Measurements from ENCODE around the gene TSC2. TPM values are rescaled to one million over a fixed set of nuclear protein-coding genes. Genes with fewer than 3 reads are reported as not detected.

TSC2 gene
- total and polyA plus RNA-seq, 8 donors, result 51.0 to 172 (median 83.6) TPM

- intact Hi-C loops (cut with DNase I), result no loop called here
- Histone ChIP-seq H3K27me3 (no peaks in the 10 kb centered on the region), H3K27ac (no peak overlapping the region), H3K9me3 (no peaks in the 10 kb centered on the region), H3K36me3 (peaks cover 19 to 64% (median 39%) of the 10 kb centered on the region in 3 donors), H3K4me3 (no peak overlapping the region), H3K4me1 (peaks cover 9 to 23% (median 20%) of the 10 kb centered on the region in 3 donors)
- ATAC-seq (no peak), FAIRE-seq (no peak), DNase-seq (peak in 2 of 6 donors; percentile 27 to 69)
- WGBS, 2 donors, result 95 to 96% methylated on average over 18 to 19 of the region's 19 CpGs
- TF ChIP-seq CTCF (IDR thresholded peaks at IDR 0.05), result no peak
Observed at GRCh38 chr16:2001035-2001434, 46.8 kb upstream of the TSC2 start.

- TF ChIP-seq CTCF (IDR thresholded peaks at IDR 0.05), result no peak
- 92 to 94% methylated on average over 47 to 53 of the region's 53 CpGs for WGBS, 2 donors
- DNase-seq (peak in 5 of 6 donors; percentile 8 to 80 (median 51)), ATAC-seq (no peak), FAIRE-seq (no peak)
- Histone ChIP-seq H3K27me3 (no peaks in the 10 kb centered on the region), H3K9me3 (no peaks in the 10 kb centered on the region), H3K4me3 (no peak overlapping the region), H3K36me3 (peaks cover 19 to 64% (median 39%) of the 10 kb centered on the region in 3 donors), H3K4me1 (peaks cover 9 to 25% (median 24%) of the 10 kb centered on the region in 3 donors), H3K27ac (no peak overlapping the region)
- intact Hi-C loops (cut with DNase I), result no loop called here
Observed at GRCh38 chr16:2001456-2002355, 46.1 kb upstream of the TSC2 start.

- peak in 5 of 6 donors; percentile 16 to 79 (median 57) for DNase-seq
- ATAC-seq, result no peak
- no peaks in the 10 kb centered on the region for H3K27me3 ChIP-seq
- no peak for FAIRE-seq
- H3K4me1 ChIP-seq, result peaks cover 14 to 33% (median 33%) of the 10 kb centered on the region in 3 donors
- H3K4me3 ChIP-seq, result no peak overlapping the region
- H3K9me3 ChIP-seq, result no peaks in the 10 kb centered on the region
- peaks cover 19 to 57% (median 39%) of the 10 kb centered on the region in 3 donors for H3K36me3 ChIP-seq
- WGBS, 2 donors, result 90 to 91% methylated on average over 47 of the region's 47 CpGs
- TF ChIP-seq CTCF (IDR thresholded peaks at IDR 0.05), result no peak
- intact Hi-C loops (cut with DNase I), result no loop called here
- no peak overlapping the region for H3K27ac ChIP-seq
Observed at GRCh38 chr16:2002406-2003230, 45.2 kb upstream of the TSC2 start.

- H3K36me3 ChIP-seq, result peaks cover 19 to 50% (median 36%) of the 10 kb centered on the region in 3 donors
- H3K27ac ChIP-seq, result no peak overlapping the region
- TF ChIP-seq CTCF (IDR thresholded peaks at IDR 0.05), result no peak
- ATAC-seq (no peak), FAIRE-seq (no peak), DNase-seq (peak in 3 of 6 donors; percentile 15 to 79 (median 47))
- peaks cover 18 to 40% (median 33%) of the 10 kb centered on the region in 3 donors for H3K4me1 ChIP-seq
- no peak overlapping the region for H3K4me3 ChIP-seq
- intact Hi-C loops (cut with DNase I), result no loop called here
- no peaks in the 10 kb centered on the region for H3K27me3 ChIP-seq
- H3K9me3 ChIP-seq, result no peaks in the 10 kb centered on the region
- 54 to 62% methylated on average over 8 of the region's 8 CpGs for WGBS, 2 donors
Observed at GRCh38 chr16:2003231-2003826, 44.5 kb upstream of the TSC2 start.

Data from pancreas (tissue), 10 donors.